DND-41 (cell line): ENCODE measurements around the gene RAB43.

Source experiments
- CTCF ChIP-seq: IDR thresholded peaks from 2 replicates; pipeline ENCODE4 v1.5.1; 2012; ENCODE audit warnings: borderline replicate concordance, low read length, moderate library complexity, mild to moderate bottlenecking; ENCODE audit not compliant: poor library complexity, severe bottlenecking; ENCODE audit errors: extremely low read depth
- EZH2 ChIP-seq: IDR thresholded peaks from 3 replicates; pipeline ENCODE4 v1.6.1; 2012; ENCODE audit warnings: borderline replicate concordance, low read depth, mild to moderate bottlenecking, moderate library complexity, low read length, inconsistent platforms; ENCODE audit not compliant: severe bottlenecking

DNA sequence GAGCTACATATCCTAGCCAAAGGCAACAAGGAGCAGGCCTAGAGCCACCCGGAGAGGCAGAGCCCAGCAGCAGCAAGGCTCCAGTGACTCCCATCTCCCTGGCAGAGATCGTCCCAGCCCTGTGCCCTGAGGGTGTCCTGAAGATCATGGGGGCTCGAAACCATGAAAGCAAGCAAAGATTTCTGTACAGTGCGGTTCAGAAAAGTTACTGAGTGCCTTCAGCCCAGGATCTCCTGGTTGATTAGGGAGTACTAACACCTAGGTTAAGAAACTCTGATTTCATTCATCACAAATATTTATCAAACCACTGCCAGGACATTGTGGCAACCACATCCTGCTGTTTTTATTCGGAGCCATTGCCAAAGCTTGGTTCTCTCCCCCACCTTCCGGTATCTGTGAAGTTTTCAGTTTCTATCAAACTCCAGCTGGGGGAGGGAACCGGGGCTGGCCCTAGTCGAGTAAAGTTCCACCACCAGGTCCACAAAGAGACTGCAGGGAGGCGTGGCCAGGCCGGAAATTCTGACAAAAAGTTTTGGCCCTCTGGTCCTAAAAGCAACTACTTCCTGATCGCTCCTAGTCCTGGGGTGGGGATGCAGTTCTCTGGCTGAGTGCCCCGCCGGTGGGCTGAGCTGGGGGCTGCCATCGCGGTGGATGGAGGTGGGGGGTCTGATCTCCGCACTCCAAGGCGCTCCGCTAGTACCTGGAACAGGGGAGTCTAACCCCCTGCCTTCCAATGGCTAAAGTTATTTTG, 1.2 kb downstream of the RAB43 start:
- no peak for TF ChIP-seq EZH2
- peak; percentile 51 for TF ChIP-seq CTCF
